ENCODE data around the gene POMGNT1. TPM values are rescaled to one million over a fixed set of nuclear protein-coding genes. Genes with fewer than 3 reads are reported as not detected.

The POMGNT1 gene
- total RNA-seq (2014; rRNA removed; shearing (Covaris generic)), result 104 and 108 TPM in 2 replicates

DNA sequence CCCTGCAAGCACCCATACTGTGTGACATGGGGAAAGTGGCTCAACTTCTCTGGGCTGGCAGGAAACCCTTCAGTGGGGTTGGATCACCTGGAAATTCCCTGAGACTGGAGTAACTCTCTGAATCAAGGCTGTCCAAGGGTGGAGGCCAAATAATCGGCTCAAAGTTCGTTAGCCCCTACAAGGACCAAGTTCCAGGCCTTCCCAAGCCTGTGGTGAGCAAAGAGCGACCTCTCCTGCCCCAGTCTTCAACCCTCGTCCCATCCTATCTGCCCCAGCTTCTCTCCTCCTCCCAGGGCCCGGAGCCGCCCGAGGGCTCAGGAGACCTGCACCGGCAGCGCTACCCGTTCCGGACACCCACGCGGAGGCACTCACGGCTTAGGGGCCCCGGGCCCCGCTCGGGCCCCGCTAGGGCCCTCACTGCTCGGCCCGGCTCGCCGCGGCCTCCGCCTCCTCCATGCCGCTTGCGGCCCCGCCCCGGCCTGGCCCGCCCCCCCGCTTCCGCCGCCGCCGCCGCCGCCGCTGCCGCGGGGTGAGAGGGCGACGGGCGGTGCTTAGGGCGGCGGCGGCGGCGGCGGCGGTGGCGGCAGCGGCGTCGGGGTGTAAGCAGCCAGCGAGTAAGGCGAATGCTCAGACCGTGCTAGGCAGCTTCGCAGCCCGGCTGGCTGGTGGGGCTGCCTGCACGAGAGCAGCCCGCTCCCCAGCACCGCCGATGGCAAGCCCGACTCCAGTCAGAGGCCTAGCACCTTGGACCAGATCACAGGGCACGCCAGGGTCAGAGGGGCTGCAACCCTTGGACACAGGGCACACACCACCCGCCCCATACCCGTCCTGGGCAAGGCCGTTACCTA, at the start of gene POMGNT1:
POMGNT1 (minus strand) TSS at position 471 of the 848 bp plus-strand sequence. CDS start 613 bp downstream, outside the sequence.

DNA sequence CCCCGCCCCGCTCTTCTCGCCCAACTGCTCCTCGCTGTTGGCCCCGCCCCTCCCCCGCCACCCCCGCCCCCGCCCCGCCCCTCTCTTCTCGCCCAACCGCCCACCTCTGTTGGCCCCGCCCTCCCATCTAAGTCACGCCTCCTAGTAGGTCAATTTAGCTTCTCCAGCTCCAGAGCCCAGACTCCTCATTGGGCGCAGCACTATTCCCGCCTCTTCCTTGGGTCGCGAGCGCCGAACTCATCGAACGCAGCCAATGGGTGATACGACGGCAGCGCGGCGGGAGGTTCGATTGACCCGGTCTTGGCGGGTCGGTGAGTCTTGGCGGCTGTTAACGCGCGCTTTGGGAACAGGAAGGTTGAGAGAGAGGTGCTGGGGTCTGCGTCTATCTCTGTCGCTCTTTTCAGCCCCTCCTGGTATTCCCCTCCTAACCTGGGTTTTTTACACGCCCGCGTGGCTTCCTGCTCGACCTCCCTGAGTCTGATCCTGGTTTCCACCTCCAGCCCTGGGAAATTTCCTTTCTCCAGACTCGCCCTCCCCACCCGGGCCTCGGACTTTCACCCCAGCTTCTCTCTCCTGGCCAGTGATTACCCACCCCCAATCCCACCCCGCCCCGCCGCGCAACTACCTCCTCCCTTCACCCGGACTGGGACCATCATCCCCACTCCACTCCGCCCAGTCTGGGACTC, 49.3 kb upstream of the POMGNT1 start, which contains the start of gene RAD54L:
RAD54L (plus strand) TSS at position 328 of the 686 bp plus-strand sequence. CDS start 643 bp downstream, outside the sequence.

DNA sequence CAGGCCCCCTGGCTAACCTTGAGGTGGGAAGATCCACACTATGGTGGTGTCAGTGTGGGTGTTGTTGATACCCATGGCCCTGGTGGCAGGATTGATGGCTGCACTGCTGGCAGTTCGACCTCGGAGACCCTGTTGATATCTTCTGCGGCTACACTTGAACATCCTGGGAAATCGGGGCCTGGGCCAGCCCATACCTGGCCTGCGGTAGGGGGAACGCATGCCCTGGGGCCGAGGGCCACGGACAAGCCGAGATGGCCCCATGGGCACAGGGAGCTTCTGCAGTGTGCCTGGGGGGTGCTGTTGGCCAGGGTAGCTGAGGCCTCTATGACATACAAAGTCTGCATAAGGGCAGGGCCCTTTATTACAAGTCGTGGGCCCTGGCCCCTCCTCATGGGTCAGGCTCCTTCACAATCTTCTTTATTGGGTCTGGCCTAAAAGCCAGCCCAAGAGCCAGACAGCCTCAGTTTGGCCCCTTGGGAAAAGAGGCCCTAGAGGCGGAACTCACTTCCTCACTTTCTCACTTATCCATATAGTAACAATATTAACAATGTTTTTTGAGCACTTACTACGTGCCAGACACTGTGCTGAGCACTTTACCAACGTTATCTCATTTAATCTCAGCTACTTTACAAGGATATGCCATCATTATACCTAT, 21.9 kb downstream of the POMGNT1 start, which contains the start of gene P3R3URF:
P3R3URF (minus strand) TSS at position 278 of the 655 bp plus-strand sequence; CDS start at position 261, 17 bp downstream.

DNA sequence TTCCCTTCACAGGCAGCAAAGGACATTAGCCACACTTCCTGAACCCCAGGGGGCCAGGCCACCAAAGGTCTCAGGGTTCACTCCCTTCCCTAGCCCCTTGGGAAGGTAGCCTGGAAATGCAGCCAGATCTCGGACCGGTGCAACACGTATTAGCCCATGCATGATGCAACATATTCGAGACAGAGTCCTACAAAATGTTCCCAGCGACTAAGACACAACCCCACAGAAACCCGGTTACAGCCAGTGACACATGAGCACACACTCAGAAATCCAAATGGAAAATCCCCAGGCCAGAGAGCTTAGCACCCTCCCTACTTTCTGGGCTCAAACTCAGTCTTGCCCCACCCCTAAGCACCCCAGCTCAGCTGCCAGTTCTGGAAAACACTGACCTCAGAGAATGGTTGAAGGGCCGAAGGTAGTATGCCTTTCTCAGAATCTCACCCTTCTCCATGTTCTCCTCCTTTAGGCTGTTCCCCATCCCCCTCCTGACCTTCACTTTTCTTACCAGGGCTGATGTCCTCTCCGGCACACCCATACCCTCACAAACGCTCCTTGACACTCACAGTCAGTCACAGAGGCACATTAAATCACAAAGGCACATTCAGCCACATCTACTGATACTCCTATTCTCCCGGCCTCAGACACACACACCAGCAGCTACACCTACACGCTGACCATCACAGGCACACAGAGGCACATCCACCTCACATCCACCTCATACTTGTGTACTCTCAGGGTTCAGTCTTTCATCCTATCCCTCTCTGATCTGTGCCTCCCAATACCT, 23.6 kb downstream of the POMGNT1 start, which contains the start of gene TSPAN1:
TSPAN1 (plus strand) TSS at position 640 of the 784 bp plus-strand sequence. CDS start 6,021 bp downstream, outside the sequence.

Small RNA genes within 50 kb of the gene (small RNA-seq; reads per million reads assigned to genes)
- gene AL672043.1, result not detected

Other genes starting within 250 kb of the POMGNT1 start
- gene PIK3R3, start 65.8 kb downstream of the POMGNT1 start, total RNA-seq (2014; rRNA removed; shearing (Covaris generic)), result 4.4 and 4.8 TPM in 2 replicates
- 1.3 TPM in 1 of 2 replicates, not detected in the other for gene TSPAN1, start 23.3 kb downstream of the POMGNT1 start, total RNA-seq (2014; rRNA removed; shearing (Covaris generic))
- gene P3R3URF, start 21.9 kb downstream of the POMGNT1 start, total RNA-seq (2014; rRNA removed; shearing (Covaris generic)), result not detected in 2 replicates
- gene LURAP1, start 4.9 kb upstream of the POMGNT1 start, total RNA-seq (2014; rRNA removed; shearing (Covaris generic)), result 1.5 and 2.5 TPM in 2 replicates
- 16.8 and 18.4 TPM in 2 replicates for gene RAD54L, start 49.3 kb upstream of the POMGNT1 start, total RNA-seq (2014; rRNA removed; shearing (Covaris generic))
- gene LRRC41, start 105.2 kb upstream of the POMGNT1 start, total RNA-seq (2014; rRNA removed; shearing (Covaris generic)), result 61.8 and 64.2 TPM in 2 replicates
- gene UQCRH, start 105.3 kb upstream of the POMGNT1 start, total RNA-seq (2014; rRNA removed; shearing (Covaris generic)), result 1,270 and 1,540 TPM in 2 replicates
- 18.7 and 21.8 TPM in 2 replicates for gene NSUN4, start 142.4 kb upstream of the POMGNT1 start, total RNA-seq (2014; rRNA removed; shearing (Covaris generic))
- 0.30 and 1.5 TPM in 2 replicates for gene FAAH, start 195.9 kb upstream of the POMGNT1 start, total RNA-seq (2014; rRNA removed; shearing (Covaris generic))

Data from A375 (cell line).